Esophagus muscularis mucosa (tissue), 4 donors: ENCODE measurements around the gene LTB4R. TPM values are rescaled to one million over a fixed set of nuclear protein-coding genes. Genes with fewer than 3 reads are reported as not detected.

Experiments used
- DNase-seq: peaks from one replicate; pipeline ENCODE4 v3.0.0-alpha.2; 2017; ENCODE audit errors: extremely low spot score
- H3K27ac ChIP-seq, 4 donors: fragments of 200-600 bp; sonication (generic); replicated peaks in 1 of 4; 1 replicate in 3 of 4; 2 replicates in 1 of 4; pipeline ENCODE4 v1.5.1; 2016 to 2019; ENCODE audit warnings: mild to moderate bottlenecking in 1 of 4
- H3K27me3 ChIP-seq, 4 donors: fragments of 200-600 bp; sonication (generic); one replicate each; pipeline versions ENCODE4 v1.5.1 to v1.6.0; 2016 to 2019
- H3K36me3 ChIP-seq, 4 donors: fragments of 200-600 bp; sonication (generic); one replicate each; pipeline ENCODE4 v1.5.1; 2016 to 2019
- H3K4me1 ChIP-seq, 4 donors: fragments of 200-600 bp; sonication (generic); one replicate each; pipeline ENCODE4 v1.5.1; 2016 to 2019
- H3K4me3 ChIP-seq, 4 donors: fragments of 200-600 bp; sonication (generic); 1 replicate in 2 of 4; 2 replicates in 2 of 4; pipeline ENCODE4 v1.5.1; 2016 to 2019; ENCODE audit warnings: mild to moderate bottlenecking in 4 of 4, moderate library complexity in 1 of 4
- H3K9me3 ChIP-seq, 4 donors: fragments of 200-600 bp; sonication (generic); 1 replicate in 3 of 4; 2 replicates in 1 of 4; pipeline ENCODE4 v1.5.1; 2016 to 2019
- EP300 ChIP-seq: sonication (generic); formaldehyde crosslinking; IDR thresholded peaks from one replicate; pipeline ENCODE4 v1.6.1; 2017; ENCODE audit warnings: antibody characterized with exemption
- POLR2A ChIP-seq: fragments of 450-650 bp; IDR thresholded peaks from one replicate; pipeline ENCODE4 v1.6.1; 2017; ENCODE audit warnings: antibody characterized with exemption, moderate library complexity, mild to moderate bottlenecking, low read depth
- POLR2AphosphoS5 ChIP-seq, 2 donors: sonication (generic); formaldehyde crosslinking; IDR thresholded peaks; one replicate each; pipeline ENCODE4 v1.6.1; 2017; ENCODE audit warnings: antibody characterized with exemption in 2 of 2
- WGBS: methylation state at CpG from one replicate; pipeline ENCODE4 v1.1.5; 2018; 5-methylcytosine and 5-hydroxymethylcytosine counted together
- intact Hi-C: fragments of 100-400 bp; cut with DNase I; formaldehyde crosslinking; loops from one replicate; pipeline ENCODE4 v1.15.1; 2023
- total RNA-seq, 4 donors: library from RNA; depleted of rRNA; stranded (reverse); fragments of >200 nt; gene quantifications; one replicate each; pipeline versions ENCODE4 v1.1.0 to v1.2.1, GENCODE V29; 2016
- TF ChIP-seq, protein P1 (sequence below), 3 experiments: fragments of 200-600 bp in 2 of 3; fragments of 450-650 bp in 1 of 3; sonication (generic) in 2 of 3; IDR thresholded peaks; one replicate each; pipeline ENCODE4 v1.5.1; 2017 to 2019; ENCODE audit warnings: antibody characterized with exemption in 3 of 3, mild to moderate bottlenecking in 2 of 3, moderate library complexity in 1 of 3

The LTB4R gene
- 1 to 10 TPM in 3 of 4 donors, under 1 TPM in 1; 0.42 to 6.0 (median 2.9) TPM for total RNA-seq

DNA sequence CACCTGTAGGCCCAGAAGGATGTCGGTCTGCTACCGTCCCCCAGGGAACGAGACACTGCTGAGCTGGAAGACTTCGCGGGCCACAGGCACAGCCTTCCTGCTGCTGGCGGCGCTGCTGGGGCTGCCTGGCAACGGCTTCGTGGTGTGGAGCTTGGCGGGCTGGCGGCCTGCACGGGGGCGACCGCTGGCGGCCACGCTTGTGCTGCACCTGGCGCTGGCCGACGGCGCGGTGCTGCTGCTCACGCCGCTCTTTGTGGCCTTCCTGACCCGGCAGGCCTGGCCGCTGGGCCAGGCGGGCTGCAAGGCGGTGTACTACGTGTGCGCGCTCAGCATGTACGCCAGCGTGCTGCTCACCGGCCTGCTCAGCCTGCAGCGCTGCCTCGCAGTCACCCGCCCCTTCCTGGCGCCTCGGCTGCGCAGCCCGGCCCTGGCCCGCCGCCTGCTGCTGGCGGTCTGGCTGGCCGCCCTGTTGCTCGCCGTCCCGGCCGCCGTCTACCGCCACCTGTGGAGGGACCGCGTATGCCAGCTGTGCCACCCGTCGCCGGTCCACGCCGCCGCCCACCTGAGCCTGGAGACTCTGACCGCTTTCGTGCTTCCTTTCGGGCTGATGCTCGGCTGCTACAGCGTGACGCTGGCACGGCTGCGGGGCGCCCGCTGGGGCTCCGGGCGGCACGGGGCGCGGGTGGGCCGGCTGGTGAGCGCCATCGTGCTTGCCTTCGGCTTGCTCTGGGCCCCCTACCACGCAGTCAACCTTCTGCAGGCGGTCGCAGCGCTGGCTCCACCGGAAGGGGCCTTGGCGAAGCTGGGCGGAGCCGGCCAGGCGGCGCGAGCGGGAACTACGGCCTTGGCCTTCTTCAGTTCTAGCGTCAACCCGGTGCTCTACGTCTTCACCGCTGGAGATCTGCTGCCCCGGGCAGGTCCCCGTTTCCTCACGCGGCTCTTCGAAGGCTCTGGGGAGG is at the start of gene LTB4R:
TSS of gene LTB4R (plus strand) at position 857 of the 959 bp plus-strand sequence. CDS start 4,150 bp downstream, outside the sequence.
- Histone ChIP-seq H3K27ac (peak within 1 kb of the TSS; percentile 77 to 90 (median 84)), H3K9me3 (no peaks in the 10 kb centered on the region), H3K4me3 (peak within 1 kb of the TSS; percentile 64 to 73 (median 66)), H3K4me1 (peaks cover 46 to 77% (median 57%) of the 10 kb centered on the region in 4 donors), H3K27me3 (peaks cover 0 to 13% (median under 1%) of the 10 kb centered on the region in 4 donors), H3K36me3 (peaks cover 12 to 20% (median 17%) of the 10 kb centered on the region in 4 donors)
- peak; percentile 42 to 63 for TF ChIP-seq POLR2AphosphoS5 (IDR thresholded peaks at IDR 0.05)
- TF ChIP-seq, protein P1, sequence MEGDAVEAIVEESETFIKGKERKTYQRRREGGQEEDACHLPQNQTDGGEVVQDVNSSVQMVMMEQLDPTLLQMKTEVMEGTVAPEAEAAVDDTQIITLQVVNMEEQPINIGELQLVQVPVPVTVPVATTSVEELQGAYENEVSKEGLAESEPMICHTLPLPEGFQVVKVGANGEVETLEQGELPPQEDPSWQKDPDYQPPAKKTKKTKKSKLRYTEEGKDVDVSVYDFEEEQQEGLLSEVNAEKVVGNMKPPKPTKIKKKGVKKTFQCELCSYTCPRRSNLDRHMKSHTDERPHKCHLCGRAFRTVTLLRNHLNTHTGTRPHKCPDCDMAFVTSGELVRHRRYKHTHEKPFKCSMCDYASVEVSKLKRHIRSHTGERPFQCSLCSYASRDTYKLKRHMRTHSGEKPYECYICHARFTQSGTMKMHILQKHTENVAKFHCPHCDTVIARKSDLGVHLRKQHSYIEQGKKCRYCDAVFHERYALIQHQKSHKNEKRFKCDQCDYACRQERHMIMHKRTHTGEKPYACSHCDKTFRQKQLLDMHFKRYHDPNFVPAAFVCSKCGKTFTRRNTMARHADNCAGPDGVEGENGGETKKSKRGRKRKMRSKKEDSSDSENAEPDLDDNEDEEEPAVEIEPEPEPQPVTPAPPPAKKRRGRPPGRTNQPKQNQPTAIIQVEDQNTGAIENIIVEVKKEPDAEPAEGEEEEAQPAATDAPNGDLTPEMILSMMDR (IDR thresholded peaks at IDR 0.05) = peak; percentile 27 to 48 (median 30)
- TF ChIP-seq EP300 = no peak
- intact Hi-C loops = loop anchor here (5.0 kb wide), 1 partner anchor 126 kb away; no protein-coding TSS in a partner anchor
- DNase-seq = no peak
- 30% methylated on average over 25 of the region's 99 CpGs for WGBS

- Histone ChIP-seq H3K4me1 (peaks cover 0 to 9% (median 2%) of the 10 kb centered on the region in 4 donors), H3K27me3 (no peaks in the 10 kb centered on the region), H3K9me3 (no peaks in the 10 kb centered on the region), H3K27ac (no peak overlapping the region), H3K36me3 (peaks cover 8 to 32% (median 21%) of the 10 kb centered on the region in 4 donors), H3K4me3 (no peak overlapping the region)
- TF ChIP-seq POLR2A = no peak
- TF ChIP-seq, protein P1 (IDR thresholded peaks at IDR 0.05) = no peak
- TF ChIP-seq EP300 = no peak
- TF ChIP-seq POLR2AphosphoS5 (IDR thresholded peaks at IDR 0.05) = no peak
- 93% methylated on average over 8 of the region's 19 CpGs for WGBS
- intact Hi-C loops = no loop called here
- DNase-seq = no peak
Measured at GRCh38 chr14:24261969-24262327, 49.4 kb upstream of the LTB4R start.

- Histone ChIP-seq H3K9me3 (no peaks in the 10 kb centered on the region), H3K27ac (no peak within 1 kb of the TSS), H3K27me3 (no peaks in the 10 kb centered on the region), H3K36me3 (peaks cover 19 to 43% (median 29%) of the 10 kb centered on the region in 4 donors), H3K4me3 (no peak within 1 kb of the TSS), H3K4me1 (peaks cover 0 to 9% (median 2%) of the 10 kb centered on the region in 4 donors)
- no peak for DNase-seq
- WGBS = 82% methylated on average over 10 of the region's 14 CpGs
- intact Hi-C loops = no loop called here
- TF ChIP-seq POLR2A (no peak), POLR2AphosphoS5 (IDR thresholded peaks at IDR 0.05) (no peak), EP300 (no peak)
- TF ChIP-seq, protein P1 (IDR thresholded peaks at IDR 0.05) = no peak
Measured at GRCh38 chr14:24262821-24263733, 48.2 kb upstream of the LTB4R start, which contains the start of gene TGM1. TSS of gene TGM1 (minus strand) at chr14:24263177. CDS start at chr14:24262352, 825 bp downstream.

DNA sequence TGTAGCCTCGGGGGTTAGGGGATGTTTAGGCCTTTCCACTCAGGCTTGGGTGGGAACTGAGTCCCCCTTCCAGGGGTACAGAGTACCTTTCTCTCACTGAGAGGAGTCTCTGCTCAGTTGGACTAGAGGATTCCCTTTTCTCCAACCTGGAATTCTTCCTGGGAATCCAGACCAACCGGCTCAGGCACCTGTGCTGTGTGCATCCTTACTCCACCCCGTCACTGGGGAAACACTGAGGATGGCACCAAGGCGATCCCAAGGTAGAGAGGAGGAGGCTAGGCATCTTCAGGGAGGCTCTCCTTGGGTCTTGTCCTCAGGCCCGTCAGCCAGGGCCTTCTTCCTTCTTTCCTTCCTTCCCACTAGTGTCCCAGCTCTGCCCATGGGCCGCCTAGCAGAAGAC is 47.5 kb upstream of the LTB4R start:
- intact Hi-C loops = no loop called here
- WGBS = 77% methylated on average over 6 of the region's 6 CpGs
- no peak overlapping the region for H3K4me3 ChIP-seq
- no peak for DNase-seq
- peaks cover 0 to 7% (median 2%) of the 10 kb centered on the region in 4 donors for H3K4me1 ChIP-seq
- no peaks in the 10 kb centered on the region for H3K9me3 ChIP-seq
- H3K36me3 ChIP-seq = peaks cover 20 to 51% (median 37%) of the 10 kb centered on the region in 4 donors
- no peak overlapping the region for H3K27ac ChIP-seq
- TF ChIP-seq, protein P1 (IDR thresholded peaks at IDR 0.05) = no peak
- no peak for TF ChIP-seq POLR2A
- TF ChIP-seq EP300 = no peak
- TF ChIP-seq POLR2AphosphoS5 (IDR thresholded peaks at IDR 0.05) = no peak
- H3K27me3 ChIP-seq = no peaks in the 10 kb centered on the region
